Measurements from ENCODE around the gene PTPRE. TPM values are rescaled to one million over a fixed set of nuclear protein-coding genes. Genes with fewer than 3 reads are reported as not detected.

PTPRE gene
- total RNA-seq, 1 experiment from 2014 or later, result 0.70 TPM

- no peaks in the 10 kb centered on the region for H4K20me1 ChIP-seq (ENCODE audit: control insufficient read depth, insufficient read depth, insufficient read length)
- Mint-ChIP-seq H3K27ac (no peak overlapping the region; a peak in 1 of 7 replicates), H3K4me1 (peaks cover 12 to 16% of the 10 kb centered on the region in 2 experiments), H3K9me3 (no peaks in the 10 kb centered on the region; a peak in 1 of 5 replicates), H3K4me3 (no peak overlapping the region), H3K27me3 (ENCODE audit: low read depth) (peaks cover 4% of the 10 kb centered on the region; the same call in 1 of the 2 replicates), H3K36me3 (ENCODE audit: insufficient read depth in 1 of 3, low read depth in 3 of 3) (no peaks in the 10 kb centered on the region)
- H4K5ac ChIP-seq (ENCODE audit: insufficient read length, low read depth, low read length), result no peak overlapping the region
- no peak overlapping the region for H3K4me2 ChIP-seq (ENCODE audit: insufficient read depth, insufficient read length, low read length)
- H2BK120ac ChIP-seq (ENCODE audit: low read depth, low read length, poor library complexity, severe bottlenecking), result no peak overlapping the region
- no CpG with 5 or more reads among the region's 16 CpGs for WGBS (ENCODE audit: extremely low coverage, insufficient read length, low lambda C conversion rate)
- H3K27me3 ChIP-seq (ENCODE audit: insufficient read depth, low read length), result no peaks in the 10 kb centered on the region
- DNase-seq, result no peak
- H2AK5ac ChIP-seq (ENCODE audit: insufficient read length, low read length), result no peak overlapping the region
- H3K9ac ChIP-seq (ENCODE audit: extremely low read depth, insufficient read length, low read length), result no peak overlapping the region
- H4K91ac ChIP-seq (ENCODE audit: insufficient read length, low read depth, low read length), result no peak overlapping the region
- H3K4me1 ChIP-seq (ENCODE audit: insufficient read depth, low read length), result peaks cover 4% of the 10 kb centered on the region; the same call in 1 of the 2 replicates
- H3K27ac ChIP-seq (ENCODE audit: insufficient read length, low read depth, low read length), result no peak overlapping the region
- no peak overlapping the region for H2BK12ac ChIP-seq (ENCODE audit: insufficient read length, low read depth, low read length)
- H3K56ac ChIP-seq (ENCODE audit: insufficient read length, low read depth, low read length), result no peak overlapping the region
- no peak overlapping the region for H2BK5ac ChIP-seq (ENCODE audit: insufficient read length, low read length)
- TF ChIP-seq CTCF (conservative IDR thresholded peaks at IDR 0.05), result no peak
- no peak overlapping the region for H2AFZ ChIP-seq (ENCODE audit: low read length)
- no peak overlapping the region for H3K18ac ChIP-seq (ENCODE audit: insufficient read length, low read depth, low read length)
- H2BK15ac ChIP-seq (ENCODE audit: low read depth, low read length), result no peak overlapping the region
- H4K8ac ChIP-seq (replicated peaks; ENCODE audit: insufficient read length, low read depth, low read length), result no peak overlapping the region
- H3K79me1 ChIP-seq (ENCODE audit: insufficient read depth, low read depth, low read length, poor library complexity, severe bottlenecking), result no peaks in the 10 kb centered on the region
- H3K23ac ChIP-seq (ENCODE audit: insufficient read length, low read depth, low read length), result no peak overlapping the region
- H3K4ac ChIP-seq (ENCODE audit: low read depth, low read length), result no peak overlapping the region
- no peak overlapping the region; the same call in 1 of the 2 replicates for H3K14ac ChIP-seq (ENCODE audit: insufficient read depth, low read length)
- H3K9me3 ChIP-seq (ENCODE audit: control insufficient read depth, low read depth, low read length), result no peaks in the 10 kb centered on the region
- no peaks in the 10 kb centered on the region for H3K79me2 ChIP-seq (ENCODE audit: insufficient read depth, low read length)
- H2BK20ac ChIP-seq (ENCODE audit: low read depth, low read length, poor library complexity, severe bottlenecking), result no peak overlapping the region
- H3T11ph ChIP-seq (ENCODE audit: low read length), result no peak overlapping the region
- H3K23me2 ChIP-seq (ENCODE audit: insufficient read length, low read depth, low read length, poor library complexity, severe bottlenecking), result no peaks in the 10 kb centered on the region
These were observed 28.2 kb downstream of the PTPRE start for GRCh38 chr10:127935071-127935561.

Data from H9 (cell line).